ENCODE data around the gene PPFIA1. TPM values are rescaled to one million over a fixed set of nuclear protein-coding genes. Genes with fewer than 3 reads are reported as not detected.

Gene PPFIA1
- polyA plus RNA-seq, 1 experiment: 62.7 TPM

GRCh38 chr11:70262951-70263350 lies 7.5 kb upstream of the PPFIA1 start:
- TF ChIP-seq, protein P1, sequence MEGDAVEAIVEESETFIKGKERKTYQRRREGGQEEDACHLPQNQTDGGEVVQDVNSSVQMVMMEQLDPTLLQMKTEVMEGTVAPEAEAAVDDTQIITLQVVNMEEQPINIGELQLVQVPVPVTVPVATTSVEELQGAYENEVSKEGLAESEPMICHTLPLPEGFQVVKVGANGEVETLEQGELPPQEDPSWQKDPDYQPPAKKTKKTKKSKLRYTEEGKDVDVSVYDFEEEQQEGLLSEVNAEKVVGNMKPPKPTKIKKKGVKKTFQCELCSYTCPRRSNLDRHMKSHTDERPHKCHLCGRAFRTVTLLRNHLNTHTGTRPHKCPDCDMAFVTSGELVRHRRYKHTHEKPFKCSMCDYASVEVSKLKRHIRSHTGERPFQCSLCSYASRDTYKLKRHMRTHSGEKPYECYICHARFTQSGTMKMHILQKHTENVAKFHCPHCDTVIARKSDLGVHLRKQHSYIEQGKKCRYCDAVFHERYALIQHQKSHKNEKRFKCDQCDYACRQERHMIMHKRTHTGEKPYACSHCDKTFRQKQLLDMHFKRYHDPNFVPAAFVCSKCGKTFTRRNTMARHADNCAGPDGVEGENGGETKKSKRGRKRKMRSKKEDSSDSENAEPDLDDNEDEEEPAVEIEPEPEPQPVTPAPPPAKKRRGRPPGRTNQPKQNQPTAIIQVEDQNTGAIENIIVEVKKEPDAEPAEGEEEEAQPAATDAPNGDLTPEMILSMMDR (IDR thresholded peaks at IDR 0.05; ENCODE audit: insufficient read depth, low read depth, low read length): no peak
- H3K4me3 ChIP-seq (ENCODE audit: low read depth, low read length): no peak overlapping the region
- H3K36me3 ChIP-seq (ENCODE audit: control insufficient read depth, insufficient read depth, low read length): no peaks in the 10 kb centered on the region
- ChIA-PET POLR2A (no interaction called here), CTCF (no interaction called here)
- peaks cover 4% of the 10 kb centered on the region for H3K27me3 ChIP-seq (ENCODE audit: control insufficient read depth, insufficient read depth, low read length)
- no peak for DNase-seq (ENCODE audit: low read depth)

DNA sequence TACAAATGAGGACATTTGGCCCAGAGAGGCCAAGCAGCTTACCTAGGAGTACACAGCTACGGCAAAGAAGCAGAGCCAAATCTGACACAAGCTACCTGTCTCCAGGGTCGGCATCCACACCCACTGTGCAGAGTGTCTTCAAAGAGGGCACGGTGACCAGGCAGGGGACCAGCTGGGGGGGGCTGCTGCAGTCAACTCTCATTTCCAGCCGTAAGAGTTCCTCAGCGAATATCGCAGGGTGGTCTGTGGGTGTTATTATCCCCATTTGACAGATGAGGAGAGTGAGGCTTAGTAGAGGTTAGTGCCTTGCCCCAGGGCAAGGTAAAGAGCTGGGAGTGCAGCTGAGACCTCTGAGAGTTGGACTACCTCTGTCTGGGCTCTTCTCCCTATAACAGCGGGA lies 7.1 kb upstream of the PPFIA1 start:
- ChIA-PET CTCF (no interaction called here), POLR2A (no interaction called here)
- Histone ChIP-seq H3K36me3 (ENCODE audit: control insufficient read depth, insufficient read depth, low read length) (no peaks in the 10 kb centered on the region), H3K27me3 (ENCODE audit: control insufficient read depth, insufficient read depth, low read length) (peaks cover 4% of the 10 kb centered on the region), H3K4me3 (ENCODE audit: low read depth, low read length) (no peak overlapping the region)
- TF ChIP-seq, protein P1 (IDR thresholded peaks at IDR 0.05; ENCODE audit: insufficient read depth, low read depth, low read length): no peak
- no peak for DNase-seq (ENCODE audit: low read depth)

DNA sequence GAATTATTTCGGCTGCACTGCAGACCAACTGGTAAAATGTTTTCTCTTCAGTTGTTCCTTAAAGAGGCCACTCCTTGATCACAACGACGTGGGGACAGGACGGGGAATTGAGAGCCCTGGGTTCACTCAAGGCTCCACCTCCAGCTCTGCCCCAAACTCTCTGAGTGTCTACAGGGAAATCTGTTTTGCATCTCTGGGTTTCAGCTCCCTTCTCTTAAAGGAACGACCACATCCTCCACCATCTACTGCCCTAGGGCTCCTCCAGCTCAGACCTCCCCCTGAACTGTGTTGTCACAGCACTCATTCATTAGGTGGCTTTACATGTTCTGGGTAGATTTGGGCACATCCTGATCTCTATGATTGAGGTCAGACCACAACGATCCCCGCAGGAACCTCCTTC lies 5.1 kb upstream of the PPFIA1 start:
- ChIA-PET CTCF (no interaction called here), POLR2A (no interaction called here)
- TF ChIP-seq, protein P1 (IDR thresholded peaks at IDR 0.05; ENCODE audit: insufficient read depth, low read depth, low read length): no peak
- no peak for DNase-seq (ENCODE audit: low read depth)
- Histone ChIP-seq H3K27me3 (ENCODE audit: control insufficient read depth, insufficient read depth, low read length) (peaks cover 4% of the 10 kb centered on the region), H3K4me3 (ENCODE audit: low read depth, low read length) (no peak overlapping the region), H3K36me3 (ENCODE audit: control insufficient read depth, insufficient read depth, low read length) (no peaks in the 10 kb centered on the region)

DNA sequence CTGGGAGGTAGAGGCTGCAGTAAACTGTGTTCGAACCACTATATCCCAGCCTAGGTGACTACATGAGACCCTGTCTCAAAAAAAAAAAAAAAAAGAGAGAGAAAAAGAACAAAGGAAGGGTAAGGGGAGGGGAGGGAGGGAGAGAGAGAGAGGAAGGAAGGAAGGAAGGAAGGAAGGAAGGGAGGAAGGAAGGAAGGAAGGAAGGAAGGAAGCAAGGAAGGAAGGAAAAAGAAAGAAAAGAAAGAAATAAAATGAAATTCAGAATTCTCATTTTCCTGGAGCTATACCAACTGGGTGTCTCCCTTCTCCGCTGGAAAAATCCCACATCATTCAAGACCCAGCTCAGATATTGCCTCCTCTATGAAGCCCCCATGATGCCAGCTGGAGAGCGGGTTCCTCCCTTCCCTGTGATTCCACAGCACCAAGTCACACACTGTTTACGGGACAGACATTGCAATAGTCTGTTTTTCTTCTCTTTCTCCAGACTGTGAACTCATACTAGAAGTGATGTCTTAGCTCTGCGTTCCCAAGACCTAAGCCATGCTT lies 3.0 kb upstream of the PPFIA1 start:
- Histone ChIP-seq H3K4me3 (ENCODE audit: low read depth, low read length) (no peak overlapping the region), H3K36me3 (ENCODE audit: control insufficient read depth, insufficient read depth, low read length) (no peaks in the 10 kb centered on the region), H3K27me3 (ENCODE audit: control insufficient read depth, insufficient read depth, low read length) (peaks cover 4% of the 10 kb centered on the region)
- DNase-seq (ENCODE audit: low read depth): no peak
- TF ChIP-seq, protein P1 (IDR thresholded peaks at IDR 0.05; ENCODE audit: insufficient read depth, low read depth, low read length): no peak
- ChIA-PET POLR2A (no interaction called here), CTCF (interaction anchor here (1.0 kb wide), 1 partner anchor 801 kb away, joined by 3 read pairs; no protein-coding TSS in a partner anchor)

- ChIA-PET CTCF (no interaction called here), POLR2A (no interaction called here)
- DNase-seq (ENCODE audit: low read depth): no peak
- Histone ChIP-seq H3K4me3 (ENCODE audit: low read depth, low read length) (no peak overlapping the region), H3K36me3 (ENCODE audit: control insufficient read depth, insufficient read depth, low read length) (peaks cover 4% of the 10 kb centered on the region), H3K27me3 (ENCODE audit: control insufficient read depth, insufficient read depth, low read length) (peaks cover 4% of the 10 kb centered on the region)
- TF ChIP-seq, protein P1 (IDR thresholded peaks at IDR 0.05; ENCODE audit: insufficient read depth, low read depth, low read length): no peak
Observed at GRCh38 chr11:70268526-70268925, 2.0 kb upstream of the PPFIA1 start.
